ENCODE data around the gene NHLH2. TPM values are rescaled to one million over a fixed set of nuclear protein-coding genes. Genes with fewer than 3 reads are reported as not detected.

NHLH2 gene
- total RNA-seq, 4 donors from 2014 or later: 0.21 TPM; not detected in 3

GRCh38 chr1:115862403-115862802 lies 21.5 kb upstream of the NHLH2 start:
- 76 to 78% methylated on average over 7 of the region's 7 CpGs for WGBS, 2 donors
- H3K4me1 ChIP-seq: no peaks in the 10 kb centered on the region

GRCh38 chr1:115854005-115854404 lies 13.1 kb upstream of the NHLH2 start:
- Histone ChIP-seq H3K27me3 (peaks cover 0 to 5% of the 10 kb centered on the region in 2 donors), H3K36me3 (no peaks in the 10 kb centered on the region), H3K4me1 (no peaks in the 10 kb centered on the region), H3K9me3 (peaks cover 0 to 6% (median 0%) of the 10 kb centered on the region in 4 donors), H3K27ac (no peak overlapping the region), H3K4me3 (no peak overlapping the region)
- WGBS, 2 donors: 0 to 60% methylated on average over 2 of the region's 2 CpGs
- no peak for DNase-seq (ENCODE audit: low spot score in 2 of 2)
- no peak for TF ChIP-seq POLR2A (IDR thresholded peaks at IDR 0.05)
- TF ChIP-seq CTCF (IDR thresholded peaks at IDR 0.05): no peak
- TF ChIP-seq EP300 (IDR thresholded peaks at IDR 0.05): no peak

More at GRCh38 chr1:115862403-115862802, 21.5 kb upstream of the NHLH2 start:
- DNase-seq (ENCODE audit: low spot score in 2 of 2): no peak
- H3K9me3 ChIP-seq: no peaks in the 10 kb centered on the region
- no peaks in the 10 kb centered on the region for H3K27me3 ChIP-seq
- no peak for TF ChIP-seq POLR2A (IDR thresholded peaks at IDR 0.05)
- no peak for TF ChIP-seq EP300 (IDR thresholded peaks at IDR 0.05)
- no peak for TF ChIP-seq CTCF (IDR thresholded peaks at IDR 0.05)
- no peaks in the 10 kb centered on the region for H3K36me3 ChIP-seq
- H3K27ac ChIP-seq: no peak overlapping the region
- H3K4me3 ChIP-seq: no peak overlapping the region

GRCh38 chr1:115850937-115851336 lies 10.0 kb upstream of the NHLH2 start:
- Histone ChIP-seq H3K9me3 (peaks cover 0 to 6% (median 0%) of the 10 kb centered on the region in 4 donors), H3K27me3 (peaks cover 0 to 28% of the 10 kb centered on the region in 2 donors), H3K27ac (no peak overlapping the region), H3K36me3 (no peaks in the 10 kb centered on the region), H3K4me1 (no peaks in the 10 kb centered on the region), H3K4me3 (no peak overlapping the region)
- 72 to 76% methylated on average over 2 of the region's 2 CpGs for WGBS, 2 donors
- TF ChIP-seq EP300 (IDR thresholded peaks at IDR 0.05) (no peak), CTCF (IDR thresholded peaks at IDR 0.05) (no peak), POLR2A (IDR thresholded peaks at IDR 0.05) (no peak)
- no peak for DNase-seq (ENCODE audit: low spot score in 2 of 2)

- H3K9me3 ChIP-seq: peaks cover 0 to 9% (median 0%) of the 10 kb centered on the region in 4 donors
- whole genome bisulfite sequencing, 2 donors: 59 to 60% methylated on average over 1 of the region's 1 CpG
- H3K36me3 ChIP-seq: no peaks in the 10 kb centered on the region
- H3K4me1 ChIP-seq: no peaks in the 10 kb centered on the region
- DNase-seq (ENCODE audit: low spot score in 2 of 2): no peak
- TF ChIP-seq POLR2A (IDR thresholded peaks at IDR 0.05) (no peak), CTCF (IDR thresholded peaks at IDR 0.05) (no peak), EP300 (IDR thresholded peaks at IDR 0.05) (no peak)
- no peak overlapping the region for H3K27ac ChIP-seq
- no peak overlapping the region for H3K4me3 ChIP-seq
- peaks cover 0 to 50% of the 10 kb centered on the region in 2 donors for H3K27me3 ChIP-seq
Observed at GRCh38 chr1:115847787-115848186, 6.9 kb upstream of the NHLH2 start.

GRCh38 chr1:115842948-115843347 lies 2.0 kb upstream of the NHLH2 start:
- Histone ChIP-seq H3K4me1 (peaks cover 0 to 21% (median 17%) of the 10 kb centered on the region in 4 donors), H3K27me3 (peaks cover 0 to 86% of the 10 kb centered on the region in 2 donors), H3K27ac (no peak overlapping the region), H3K4me3 (no peak overlapping the region), H3K9me3 (peaks cover 0 to 3% (median 0%) of the 10 kb centered on the region in 4 donors), H3K36me3 (no peaks in the 10 kb centered on the region)
- 35 to 48% methylated on average over 1 of the region's 1 CpG for WGBS, 2 donors
- TF ChIP-seq CTCF (IDR thresholded peaks at IDR 0.05) (no peak), POLR2A (IDR thresholded peaks at IDR 0.05) (no peak), EP300 (IDR thresholded peaks at IDR 0.05) (no peak)
- DNase-seq (ENCODE audit: low spot score in 2 of 2): no peak
